Endodermal cell (in vitro differentiated cells): ENCODE results near the gene CHMP4B. TPM values are rescaled to one million over a fixed set of nuclear protein-coding genes. Genes with fewer than 3 reads are reported as not detected.
A peak's percentile ranks its signal among the peaks of the same experiment; 100 is the strongest.
"Not testable (repeated sequence)": the region's sequence is repeated elsewhere in the genome, so short reads cannot be mapped to it uniquely, and the experiment has no call there.

ENCODE experiments used
- DNase-seq: peaks from one replicate; pipeline ENCODE4 v3.0.0-alpha.2; 2017
- H3K27ac ChIP-seq: 2 replicates; pipeline ENCODE4 v1.5.1; 2013; ENCODE audit warnings: mild to moderate bottlenecking, low read depth, low read length, moderate library complexity
- H3K27me3 ChIP-seq: 2 replicates; pipeline ENCODE4 v1.6.1; 2013; ENCODE audit warnings: mild to moderate bottlenecking, low read length, moderate library complexity; ENCODE audit not compliant: insufficient read depth, control insufficient read depth, poor library complexity, severe bottlenecking
- H3K36me3 ChIP-seq: 2 replicates; pipeline ENCODE4 v1.7.0; 2013; ENCODE audit warnings: mild to moderate bottlenecking, low read length, moderate library complexity; ENCODE audit not compliant: control insufficient read depth, insufficient read depth
- H3K4me1 ChIP-seq: one replicate; pipeline ENCODE4 v1.7.0; 2013; ENCODE audit warnings: low read length; ENCODE audit not compliant: control insufficient read depth, insufficient read depth
- H3K4me3 ChIP-seq: 2 replicates; pipeline ENCODE4 v1.5.1; 2013; ENCODE audit warnings: mild to moderate bottlenecking, low read length, moderate library complexity
- H3K9ac ChIP-seq: 2 replicates; pipeline ENCODE4 v1.6.1; 2013; ENCODE audit warnings: mild to moderate bottlenecking, low read length, moderate library complexity; ENCODE audit not compliant: poor library complexity, severe bottlenecking; ENCODE audit errors: extremely low read depth
- H3K9me3 ChIP-seq: 2 replicates; pipeline ENCODE4 v1.6.1; 2013; ENCODE audit warnings: mild to moderate bottlenecking, low read length, moderate library complexity; ENCODE audit not compliant: control insufficient read depth
- H3K27ac Mint-ChIP-seq: 2 replicates; pipeline ENCODE4 v1.8.0; 2020; ENCODE audit warnings: mixed read lengths
- H3K27me3 Mint-ChIP-seq: 2 replicates; pipeline ENCODE4 v1.8.0; 2021; ENCODE audit warnings: mild to moderate bottlenecking, mixed read lengths; ENCODE audit not compliant: insufficient read depth
- H3K36me3 Mint-ChIP-seq: 2 replicates; pipeline ENCODE4 v1.8.0; 2020; ENCODE audit warnings: low read depth, mixed read lengths
- H3K4me1 Mint-ChIP-seq: 2 replicates; pipeline ENCODE4 v1.8.0; 2020; ENCODE audit warnings: mixed read lengths
- H3K4me3 Mint-ChIP-seq: 2 replicates; pipeline ENCODE4 v1.8.0; 2020; ENCODE audit warnings: mild to moderate bottlenecking, moderate library complexity, mixed read lengths
- H3K9me3 Mint-ChIP-seq: 2 replicates; pipeline ENCODE4 v1.8.0; 2020; ENCODE audit warnings: mild to moderate bottlenecking, mixed read lengths
- WGBS, 2 experiments: methylation state at CpG; one replicate each; pipeline versions ENCODE4 v1.1.5 to v1.1.7; 2013; ENCODE audit warnings: missing lambda C conversion rate in 2 of 2, mixed read lengths in 1 of 2; ENCODE audit not compliant: insufficient coverage in 1 of 2, insufficient read length in 1 of 2; 5-methylcytosine and 5-hydroxymethylcytosine counted together
- total RNA-seq, 2 donors: library from RNA; stranded (reverse); fragmentation: NEBNext Ultra II Directional in 1 of 2; extraction: Animal tissue kit (Norgen Biotek cat#: 25700) in 1 of 2; gene quantifications; 2 replicates in 1 of 2; 3 replicates in 1 of 2; pipeline ENCODE4 v1.2.1, GENCODE V29; 2021
- TF ChIP-seq, protein P1 (sequence below): fragments of 200-600 bp; sonication (generic); conservative IDR thresholded peaks from 2 replicates; pipeline ENCODE4 v1.5.0; 2021; ENCODE audit warnings: antibody characterized with exemption, mild to moderate bottlenecking

CHMP4B gene
- total RNA-seq, 2 donors from 2014 or later: 81.5 to 116 TPM

GRCh38 chr20:33791540-33791939, 19.6 kb upstream of the CHMP4B start:
- 94 to 96% methylated on average over 4 to 9 of the region's 9 CpGs for WGBS, 2 experiments
- H3K4me3 Mint-ChIP-seq: no peak overlapping the region
- H3K4me3 ChIP-seq: no peak overlapping the region
- H3K27ac Mint-ChIP-seq: no peak overlapping the region
- H3K27me3 ChIP-seq: no peaks in the 10 kb centered on the region
- H3K9me3 ChIP-seq: no peaks in the 10 kb centered on the region
- no peak overlapping the region for H3K27ac ChIP-seq
- no peaks in the 10 kb centered on the region for H3K36me3 ChIP-seq
- TF ChIP-seq, protein P1, sequence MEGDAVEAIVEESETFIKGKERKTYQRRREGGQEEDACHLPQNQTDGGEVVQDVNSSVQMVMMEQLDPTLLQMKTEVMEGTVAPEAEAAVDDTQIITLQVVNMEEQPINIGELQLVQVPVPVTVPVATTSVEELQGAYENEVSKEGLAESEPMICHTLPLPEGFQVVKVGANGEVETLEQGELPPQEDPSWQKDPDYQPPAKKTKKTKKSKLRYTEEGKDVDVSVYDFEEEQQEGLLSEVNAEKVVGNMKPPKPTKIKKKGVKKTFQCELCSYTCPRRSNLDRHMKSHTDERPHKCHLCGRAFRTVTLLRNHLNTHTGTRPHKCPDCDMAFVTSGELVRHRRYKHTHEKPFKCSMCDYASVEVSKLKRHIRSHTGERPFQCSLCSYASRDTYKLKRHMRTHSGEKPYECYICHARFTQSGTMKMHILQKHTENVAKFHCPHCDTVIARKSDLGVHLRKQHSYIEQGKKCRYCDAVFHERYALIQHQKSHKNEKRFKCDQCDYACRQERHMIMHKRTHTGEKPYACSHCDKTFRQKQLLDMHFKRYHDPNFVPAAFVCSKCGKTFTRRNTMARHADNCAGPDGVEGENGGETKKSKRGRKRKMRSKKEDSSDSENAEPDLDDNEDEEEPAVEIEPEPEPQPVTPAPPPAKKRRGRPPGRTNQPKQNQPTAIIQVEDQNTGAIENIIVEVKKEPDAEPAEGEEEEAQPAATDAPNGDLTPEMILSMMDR: no peak
- no peaks in the 10 kb centered on the region for H3K4me1 ChIP-seq
- no peaks in the 10 kb centered on the region for H3K27me3 Mint-ChIP-seq
- H3K9ac ChIP-seq: no peak overlapping the region
- H3K36me3 Mint-ChIP-seq: peaks cover 4% of the 10 kb centered on the region
- no peaks in the 10 kb centered on the region for H3K9me3 Mint-ChIP-seq
- peaks cover 7% of the 10 kb centered on the region for H3K4me1 Mint-ChIP-seq
- DNase-seq: no peak

DNA sequence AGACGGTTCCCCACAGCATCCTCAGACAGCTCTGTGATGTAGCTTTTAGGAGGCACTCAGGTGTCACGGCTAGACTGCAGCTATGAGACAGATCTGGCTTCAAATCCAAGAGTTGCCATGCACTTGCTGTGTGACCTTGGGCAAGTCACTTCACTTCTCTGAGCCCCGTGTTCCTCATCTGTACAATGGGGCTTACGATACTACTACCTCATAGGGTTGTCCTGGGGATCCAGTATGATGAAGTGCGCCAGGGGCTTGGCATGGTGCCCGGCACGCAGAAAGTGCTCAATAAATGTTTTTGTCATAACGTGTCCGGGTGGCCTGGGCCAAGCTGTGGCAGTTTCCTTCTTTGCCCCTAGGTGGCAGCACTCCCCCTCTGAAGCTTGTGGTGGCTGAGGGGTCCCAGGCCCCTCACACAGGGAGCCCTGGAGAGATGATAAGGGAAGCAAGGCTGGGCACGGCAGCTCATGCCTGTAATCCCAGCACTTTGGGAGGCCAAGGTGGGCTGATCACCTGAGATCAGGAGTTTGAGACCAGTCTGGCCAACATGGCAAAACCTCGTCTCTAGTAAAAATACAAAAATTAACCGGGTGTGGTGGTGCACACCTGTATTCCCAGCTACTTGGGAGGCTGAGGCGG, 19.1 kb upstream of the CHMP4B start:
- peak; percentile 89 for DNase-seq
- Histone ChIP-seq H3K27me3 (no peaks in the 10 kb centered on the region), H3K9ac (no peak overlapping the region), H3K36me3 (no peaks in the 10 kb centered on the region), H3K4me3 (no peak overlapping the region), H3K9me3 (no peaks in the 10 kb centered on the region), H3K4me1 (no peaks in the 10 kb centered on the region), H3K27ac (no peak overlapping the region)
- Mint-ChIP-seq H3K36me3 (peaks cover 4% of the 10 kb centered on the region), H3K27me3 (no peaks in the 10 kb centered on the region), H3K9me3 (no peaks in the 10 kb centered on the region), H3K4me1 (peaks cover 7% of the 10 kb centered on the region), H3K27ac (no peak overlapping the region), H3K4me3 (no peak overlapping the region)
- WGBS, 2 experiments: 82 to 94% methylated on average over 10 to 13 of the region's 13 CpGs
- TF ChIP-seq, protein P1: peak; percentile 99

DNA sequence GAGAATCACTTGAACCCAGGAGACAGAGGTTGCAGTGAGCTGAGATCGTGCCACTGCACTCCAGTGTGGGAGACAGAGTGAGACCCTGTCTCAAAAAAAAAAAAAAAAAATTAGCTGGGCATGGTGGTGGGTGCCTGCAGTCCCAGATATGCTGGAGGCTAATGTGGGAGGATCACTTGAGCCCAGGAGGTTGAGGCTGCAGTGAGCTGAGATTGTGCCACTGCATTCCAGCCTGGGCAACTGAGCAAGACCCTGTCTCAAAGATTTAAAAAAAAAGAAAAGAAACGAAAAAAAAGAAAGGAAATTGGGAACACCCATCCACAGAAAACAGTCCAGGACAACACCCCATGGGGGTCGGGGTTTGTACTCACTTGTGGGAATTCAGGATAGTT, 18.6 kb upstream of the CHMP4B start:
- not testable (repeated sequence) for H3K4me1 ChIP-seq, H3K27ac ChIP-seq, H3K4me3 ChIP-seq, H3K9ac ChIP-seq, H3K4me1 Mint-ChIP-seq, H3K27me3 Mint-ChIP-seq, H3K9me3 Mint-ChIP-seq, H3K27me3 ChIP-seq, H3K36me3 ChIP-seq, H3K27ac Mint-ChIP-seq, H3K9me3 ChIP-seq, DNase-seq, H3K36me3 Mint-ChIP-seq, H3K4me3 Mint-ChIP-seq
- 86 to 100% methylated on average over 1 to 3 of the region's 3 CpGs for WGBS, 2 experiments
